HG02763 (cell line): ENCODE data around the gene SCUBE3.

ENCODE experiments used
- ATAC-seq: cut with Tn5 transposase; IDR thresholded peaks from one replicate; pipeline ENCODE4 v1.9.1; 2021; ENCODE audit warnings: mild to moderate bottlenecking, moderate library complexity; ENCODE audit not compliant: unreplicated experiment

The SCUBE3 gene

DNA sequence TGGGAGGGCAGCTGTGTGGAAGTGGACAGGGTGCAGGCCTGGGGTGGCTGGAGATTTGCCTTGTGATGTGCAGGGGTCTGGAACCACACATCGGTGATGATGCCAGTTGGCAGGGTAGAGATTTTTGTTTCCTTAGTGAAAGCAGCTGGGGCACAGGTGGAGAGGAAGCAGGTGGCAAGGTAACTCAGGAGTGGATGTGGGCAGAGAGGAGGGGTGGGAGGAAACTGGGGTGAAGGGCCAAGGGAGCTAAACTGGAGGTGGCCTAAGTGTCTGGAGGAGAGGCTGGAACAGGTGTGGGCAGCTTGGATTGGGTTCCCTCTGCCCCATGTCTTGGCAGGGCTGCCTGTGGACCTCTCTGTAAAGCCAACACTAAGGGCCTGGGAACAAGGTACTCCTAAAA lies 4.7 kb upstream of the SCUBE3 start:
- ATAC-seq, result no peak

DNA sequence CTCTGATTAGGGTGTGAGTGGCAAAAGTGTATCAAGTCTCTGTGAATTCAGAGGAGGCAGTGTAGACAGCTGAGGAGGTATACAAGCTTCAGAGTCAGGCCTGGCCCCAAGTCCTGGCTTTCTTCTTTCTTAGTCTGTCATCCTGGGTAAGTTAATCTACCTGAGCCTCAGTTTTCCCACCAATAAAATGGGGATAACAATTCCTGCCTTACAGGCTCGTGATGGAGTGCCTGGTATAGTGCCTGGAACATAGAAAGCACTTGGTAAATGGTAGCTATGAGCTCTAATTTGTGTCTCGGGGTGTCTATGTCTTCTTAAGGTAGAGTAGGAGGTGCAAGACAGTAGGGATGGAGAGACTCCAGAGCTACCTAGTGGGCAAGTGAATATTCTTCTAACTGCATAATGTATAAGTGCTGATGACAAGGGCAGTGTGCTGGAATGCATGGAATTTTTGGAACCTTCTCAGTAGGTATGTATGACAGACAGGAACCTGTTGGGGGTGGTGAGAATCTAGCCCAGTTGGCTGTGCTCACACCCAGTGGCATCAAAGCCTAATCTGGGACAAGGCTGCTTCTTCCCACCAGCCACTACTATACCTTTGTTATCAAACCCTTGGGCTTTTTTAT lies 4.0 kb upstream of the SCUBE3 start:
- no peak for ATAC-seq

DNA sequence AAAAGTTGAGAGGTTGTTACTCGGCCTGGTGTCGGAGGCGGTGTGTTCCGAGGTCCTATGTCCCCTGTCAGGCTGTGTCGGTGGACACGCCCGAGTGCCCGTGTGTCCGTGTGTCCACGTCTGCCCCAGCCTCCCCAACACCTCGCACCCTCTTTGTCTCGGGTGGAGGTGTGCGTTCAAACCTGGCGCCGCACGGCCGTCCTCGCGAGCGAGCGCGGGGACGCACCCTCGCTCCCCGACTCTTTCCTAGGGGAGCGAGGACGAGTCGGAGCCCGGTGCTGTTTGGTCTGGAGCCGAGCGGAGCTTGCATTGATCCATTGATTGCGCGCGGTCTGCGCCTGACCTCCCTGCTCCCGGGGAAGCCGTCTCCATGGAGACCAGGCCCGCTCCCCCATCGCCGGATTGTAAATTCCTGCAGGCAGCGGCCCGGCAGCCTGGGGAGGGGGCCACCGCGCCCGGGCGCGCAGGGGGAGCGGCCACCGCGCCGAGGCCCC lies 411 bp upstream of the SCUBE3 start:
- ATAC-seq, result no peak

DNA sequence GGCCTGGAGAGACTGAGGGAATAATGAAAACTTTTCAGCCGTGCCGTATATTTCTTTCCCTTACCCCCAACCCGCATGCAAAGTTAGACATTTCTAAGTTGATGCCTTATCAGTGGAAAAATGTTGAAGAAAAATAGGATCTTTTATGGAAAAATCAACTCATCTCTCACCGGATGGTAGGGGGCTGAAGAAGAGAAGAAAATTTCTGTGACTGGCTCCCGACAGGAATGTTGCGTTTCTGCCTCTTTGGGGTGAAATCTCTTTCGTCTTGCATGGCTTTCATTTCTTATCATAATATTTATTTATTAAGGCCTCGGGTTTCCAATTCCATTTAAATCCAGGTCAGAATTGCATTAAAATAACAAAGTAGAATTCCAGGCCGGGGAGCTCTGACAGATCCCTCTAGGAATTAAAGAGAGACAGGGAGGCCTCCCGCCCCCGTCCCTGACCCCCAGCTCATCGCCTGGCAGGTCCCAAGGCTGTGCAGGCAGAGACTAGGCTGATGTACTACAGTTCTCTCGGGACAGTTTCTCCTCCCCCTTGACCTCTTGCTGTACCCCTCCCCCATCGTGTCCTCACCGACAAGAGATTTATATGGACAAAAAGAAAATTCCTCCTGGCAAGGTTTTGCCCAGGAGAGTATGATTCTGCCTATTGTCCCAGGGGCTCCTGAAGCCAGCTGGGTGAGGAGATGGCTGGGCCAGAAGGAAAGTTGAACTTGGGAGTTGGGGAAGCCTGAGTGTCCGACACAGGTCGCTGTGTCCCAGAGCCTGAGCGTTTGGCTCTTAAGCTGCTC lies 1.3 kb downstream of the SCUBE3 start:
- ATAC-seq, result no peak

DNA sequence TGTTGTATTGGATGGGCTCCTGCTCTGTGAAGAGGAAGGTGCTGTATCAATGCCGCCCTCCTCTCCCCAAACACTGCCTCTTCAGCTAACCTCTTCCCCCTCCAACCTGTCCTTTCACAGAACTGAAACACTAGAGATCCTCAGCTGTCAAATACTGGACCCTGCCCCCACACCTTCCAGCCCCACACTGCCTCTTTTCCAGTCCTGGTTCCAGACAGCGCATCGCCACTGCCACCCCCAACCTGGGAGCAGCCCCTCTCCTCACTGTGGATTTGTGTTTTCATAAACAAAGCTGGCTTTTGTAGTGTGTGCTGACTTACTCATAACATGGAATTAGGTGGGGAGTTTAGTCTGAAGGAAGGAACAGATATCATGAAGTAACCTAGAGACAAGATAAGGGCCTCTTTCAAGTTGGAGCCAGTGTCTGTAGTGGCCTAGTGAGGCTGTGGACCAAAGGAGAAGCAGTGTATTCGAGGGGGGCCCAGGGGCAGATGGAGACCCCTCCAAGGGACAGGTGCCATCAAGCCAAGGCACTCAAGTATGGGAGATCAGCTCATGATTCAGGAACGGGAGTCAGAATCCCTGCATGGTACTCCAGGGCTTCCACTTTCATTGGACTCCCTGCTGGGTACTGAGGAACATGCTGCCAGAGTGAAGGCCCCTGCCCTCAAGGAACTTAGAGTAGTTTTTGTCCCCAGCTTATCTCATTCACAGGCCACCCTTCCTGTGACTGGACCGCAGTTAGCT lies 2.1 kb downstream of the SCUBE3 start:
- no peak for ATAC-seq

DNA sequence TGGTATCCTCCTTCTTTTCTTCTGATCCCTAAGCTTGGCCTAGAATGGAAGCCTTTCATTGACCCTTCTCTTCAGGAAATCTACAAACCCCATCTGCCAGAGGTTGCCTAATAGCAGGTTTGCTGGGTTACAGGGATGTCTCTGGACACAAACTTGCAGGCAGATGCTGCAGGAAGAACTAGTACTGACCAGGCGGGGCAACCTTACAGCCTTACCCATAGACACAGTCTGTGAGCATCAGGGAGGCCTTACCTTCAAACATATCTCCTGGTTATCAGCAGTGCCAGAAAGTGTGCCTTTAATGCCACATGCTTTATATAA lies 2.6 kb downstream of the SCUBE3 start:
- no peak for ATAC-seq

DNA sequence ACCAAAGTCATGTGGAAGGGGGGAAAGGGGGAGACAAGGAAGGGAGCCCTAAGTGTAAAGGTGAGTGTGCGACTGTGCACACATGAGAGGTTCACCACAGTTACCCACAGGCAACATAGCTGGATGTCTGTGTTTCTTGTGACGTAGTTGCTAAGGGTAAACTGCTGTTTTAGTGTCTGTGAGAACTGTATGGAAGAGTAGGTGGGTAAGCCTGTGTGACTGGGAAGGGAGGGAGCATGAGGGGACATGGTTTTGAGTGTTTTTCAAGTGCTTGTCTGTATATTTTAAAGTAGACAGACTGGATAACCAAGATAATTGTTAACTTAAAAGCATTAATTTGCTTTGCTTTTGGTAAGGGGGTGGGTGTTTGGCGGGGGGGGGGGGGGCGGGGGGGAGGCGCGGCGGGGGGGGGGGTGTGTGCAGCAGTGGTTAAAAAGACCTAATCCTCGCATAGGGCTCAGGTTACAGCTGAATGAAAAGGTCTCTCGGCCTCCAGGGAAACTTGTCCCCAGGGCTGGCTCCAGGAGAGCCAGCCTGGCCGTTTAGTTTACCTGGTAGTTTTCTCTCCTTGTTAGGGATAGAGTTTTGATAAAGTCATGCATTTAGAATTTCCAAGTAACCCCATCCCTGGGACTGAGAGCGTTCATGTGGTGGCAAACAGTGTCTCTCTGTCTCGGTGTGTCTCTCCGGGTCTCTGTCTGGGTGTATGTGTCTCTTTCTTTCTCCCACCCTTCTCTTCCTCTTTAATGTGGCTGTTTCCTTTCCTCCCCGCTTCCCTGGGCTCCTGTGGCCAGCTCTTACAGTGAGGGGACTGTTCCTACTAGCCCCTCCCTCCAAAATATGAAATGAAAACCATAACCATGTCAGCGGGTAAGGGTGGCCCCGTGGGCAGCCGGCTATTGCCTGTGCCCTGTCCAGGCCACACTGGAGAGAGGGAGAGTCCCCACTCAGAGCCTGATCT lies 3.4 kb downstream of the SCUBE3 start:
- no peak for ATAC-seq

DNA sequence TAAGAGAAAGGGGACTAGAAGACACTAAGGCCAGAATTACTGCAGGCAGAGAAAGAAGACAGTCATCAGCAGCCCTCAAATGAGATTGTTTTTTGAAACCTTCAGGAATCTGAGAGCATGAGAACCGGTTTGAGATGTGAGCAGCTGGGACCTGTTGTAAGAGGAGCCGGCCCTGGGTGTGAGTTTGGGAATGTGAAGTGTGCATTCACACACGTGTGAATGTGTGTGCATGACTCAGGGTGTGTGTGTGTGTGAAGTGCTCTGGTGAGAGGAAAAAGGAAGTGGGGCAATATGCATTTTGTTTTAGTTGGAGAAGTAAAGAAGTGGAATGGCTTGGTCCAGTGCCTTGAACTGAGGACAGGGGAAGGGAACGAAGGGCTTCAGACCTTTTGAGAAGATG lies 4.3 kb downstream of the SCUBE3 start:
- ATAC-seq, result no peak

DNA sequence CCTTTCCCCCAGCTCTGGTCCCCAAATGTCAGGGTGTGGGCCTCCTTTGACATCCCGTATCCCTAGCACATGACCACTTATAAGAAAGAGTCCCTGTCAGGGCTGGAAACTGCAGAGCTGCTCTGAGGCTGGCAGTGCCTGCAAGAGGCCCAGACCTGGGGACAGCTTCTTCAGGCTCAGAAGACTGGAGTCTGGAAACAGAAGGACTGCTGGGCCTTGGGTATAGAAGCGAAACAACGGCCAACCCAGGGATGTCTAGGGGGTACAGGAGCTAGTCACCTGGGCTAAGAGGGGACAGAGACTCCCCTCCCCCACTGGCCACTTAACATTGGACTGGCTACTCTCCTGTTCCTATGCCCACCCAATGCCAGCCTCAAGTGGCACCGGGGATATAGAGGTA lies 4.7 kb downstream of the SCUBE3 start:
- ATAC-seq, result no peak

DNA sequence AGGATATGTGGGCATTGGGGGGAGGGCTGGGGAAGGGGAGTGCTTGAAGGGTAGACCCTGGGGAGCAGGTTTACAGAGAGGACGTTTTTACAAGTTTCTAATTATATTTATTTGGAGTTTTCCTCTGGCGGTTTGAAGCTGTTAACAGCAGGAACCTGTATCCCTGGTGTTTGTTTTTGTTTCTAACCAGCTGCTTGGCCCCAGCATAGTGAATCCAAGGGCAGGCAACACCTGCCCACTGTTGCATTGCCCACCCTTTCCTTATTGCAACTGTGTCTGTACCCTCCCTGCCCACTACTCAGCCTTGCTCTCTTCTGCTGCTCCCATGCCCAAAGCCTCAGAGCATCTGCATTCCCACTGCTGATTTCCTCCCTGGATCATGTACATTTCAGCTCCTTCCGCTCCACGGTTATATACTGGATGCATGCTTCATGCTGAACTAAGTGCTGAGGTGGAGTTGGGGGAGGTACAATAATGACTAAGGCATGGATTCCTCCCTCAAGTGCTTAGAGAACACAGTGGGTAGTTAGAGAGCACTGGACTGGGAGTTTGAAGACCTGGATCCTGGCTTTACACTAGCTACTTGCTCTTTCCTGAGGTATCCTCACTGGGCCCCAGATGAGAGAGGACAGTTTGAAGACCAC lies 6.0 kb downstream of the SCUBE3 start:
- no peak for ATAC-seq

DNA sequence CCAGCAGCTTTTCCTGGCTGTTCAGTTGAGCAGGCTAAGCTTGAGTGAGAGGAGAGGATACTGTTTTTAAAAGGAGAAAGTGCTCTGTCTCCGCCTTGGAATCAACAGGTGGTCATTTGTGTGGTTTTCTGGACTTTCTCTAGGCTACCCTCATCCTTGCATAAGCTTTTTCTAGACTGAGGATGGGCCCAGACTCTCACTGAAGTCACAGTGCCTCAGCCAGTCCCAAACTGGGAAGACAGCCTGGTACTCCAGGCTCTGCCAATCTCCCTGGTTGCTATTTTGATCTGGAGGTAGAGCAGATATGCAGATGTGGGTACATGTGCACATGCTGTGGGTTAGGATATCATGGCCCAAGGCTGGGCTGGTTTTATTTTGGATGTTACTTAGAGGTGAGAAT lies 7.0 kb downstream of the SCUBE3 start:
- ATAC-seq, result no peak

DNA sequence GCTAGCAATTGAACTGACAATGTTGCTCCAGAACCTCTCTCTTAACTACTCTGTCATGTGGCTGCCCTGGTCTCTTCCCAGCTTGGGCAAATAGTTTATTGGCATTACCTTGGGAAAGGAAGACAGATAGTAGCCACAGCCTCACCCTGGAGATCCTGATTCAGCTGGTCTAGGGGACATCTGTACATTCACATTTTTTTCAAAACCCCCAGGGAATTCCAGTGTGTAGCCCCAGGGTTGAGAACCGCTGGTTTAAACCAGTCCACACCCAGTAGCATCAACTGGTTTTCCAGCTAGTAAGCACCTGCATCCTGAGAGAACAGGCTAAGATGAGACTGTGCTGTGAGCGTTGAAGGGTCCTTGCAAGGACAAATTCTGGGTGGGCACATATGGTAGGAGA lies 9.6 kb downstream of the SCUBE3 start:
- ATAC-seq, result no peak

DNA sequence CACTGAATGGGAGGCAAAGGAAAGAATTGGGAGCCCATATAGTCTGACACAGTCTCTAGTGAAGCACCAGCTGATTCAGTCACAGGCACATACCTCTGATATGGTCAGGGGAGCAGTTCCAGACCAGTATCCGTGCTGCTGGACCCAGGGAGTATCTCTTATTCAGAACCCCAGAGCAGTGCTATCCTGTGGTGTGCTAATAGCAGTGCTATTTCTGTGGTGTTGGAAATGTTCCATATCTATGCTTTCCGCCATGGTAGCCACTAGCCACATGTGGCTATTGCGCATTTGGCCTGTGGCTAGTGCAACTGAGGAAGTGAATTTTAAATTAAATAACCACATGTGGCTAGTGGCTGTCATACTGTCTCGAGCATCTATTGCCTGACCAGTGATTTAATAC lies 11.0 kb downstream of the SCUBE3 start:
- ATAC-seq, result no peak

DNA sequence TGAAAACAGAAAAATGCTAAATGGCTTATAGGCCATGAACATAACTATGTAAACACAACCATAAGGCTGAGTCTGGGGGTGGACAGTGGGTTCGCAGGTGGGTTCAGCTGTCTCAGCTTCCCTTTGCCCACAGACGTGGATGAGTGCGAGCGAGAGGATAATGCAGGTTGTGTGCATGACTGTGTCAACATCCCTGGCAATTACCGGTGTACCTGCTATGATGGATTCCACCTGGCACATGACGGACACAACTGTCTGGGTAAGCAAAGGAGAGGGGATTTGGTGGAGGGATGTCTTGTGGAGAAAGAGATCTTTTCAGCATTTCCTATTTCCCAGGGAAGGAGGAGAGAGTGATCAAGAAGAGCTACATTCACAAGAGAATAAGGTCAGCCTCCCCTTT lies 14.7 kb downstream of the SCUBE3 start:
- ATAC-seq, result no peak

DNA sequence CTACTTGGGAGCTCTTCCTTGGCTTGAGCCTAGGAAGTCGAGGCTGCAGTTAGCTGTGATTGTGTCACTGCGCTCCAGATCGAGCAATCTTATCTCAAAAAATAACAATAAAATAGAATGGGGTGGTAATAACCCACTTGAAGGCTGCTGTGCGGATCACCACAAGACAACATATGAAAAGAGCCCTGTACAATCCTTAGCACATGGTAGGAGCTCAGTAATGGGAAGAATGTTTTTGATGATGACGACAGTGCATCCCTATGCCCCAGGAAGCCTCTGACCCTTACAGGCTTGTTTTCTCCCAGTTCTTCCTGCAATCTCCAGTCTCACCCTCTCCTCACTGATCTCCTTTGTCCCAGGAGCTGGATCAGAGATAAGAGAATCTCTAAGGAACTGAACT lies 15.5 kb downstream of the SCUBE3 start:
- no peak for ATAC-seq

DNA sequence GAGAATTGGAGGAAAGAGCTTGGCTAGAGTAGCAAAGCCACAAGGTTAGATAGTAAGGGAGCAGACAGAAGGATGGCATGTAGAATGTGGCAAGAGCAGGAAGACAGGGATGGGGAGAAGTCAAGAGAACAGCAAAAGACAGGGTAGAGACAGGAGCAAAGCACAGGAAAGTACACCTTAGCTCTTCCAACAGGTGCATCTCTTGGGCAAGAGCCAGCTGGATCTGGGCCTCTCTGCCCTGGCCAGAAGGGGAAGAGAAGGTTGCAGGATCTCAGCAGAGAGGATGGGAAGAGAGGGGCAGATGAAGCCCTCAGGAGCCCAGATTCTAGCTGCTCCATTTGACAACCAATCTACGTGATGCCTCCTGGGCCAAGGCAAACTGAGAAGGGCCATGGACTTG lies 16.7 kb downstream of the SCUBE3 start:
- no peak for ATAC-seq

DNA sequence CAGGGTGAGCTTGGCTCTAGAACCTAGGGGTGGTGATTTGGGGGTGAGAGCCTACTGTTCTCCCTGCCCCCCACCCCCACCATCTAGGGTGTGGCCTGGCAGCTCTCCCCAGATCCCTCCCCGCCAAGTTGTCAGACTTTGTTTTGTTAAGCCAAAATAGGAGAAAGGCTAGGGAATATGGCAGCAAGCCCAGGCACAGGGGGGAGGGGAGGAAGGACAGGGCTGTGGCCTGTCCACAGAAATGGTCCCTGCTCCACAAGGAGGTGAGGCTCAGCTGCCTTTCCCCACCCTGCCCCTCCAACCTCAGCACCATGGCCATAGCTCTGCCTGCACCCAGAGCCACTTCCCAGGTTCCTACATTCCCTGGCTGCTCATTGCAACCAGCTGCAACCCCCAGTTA lies 17.2 kb downstream of the SCUBE3 start:
- no peak for ATAC-seq

DNA sequence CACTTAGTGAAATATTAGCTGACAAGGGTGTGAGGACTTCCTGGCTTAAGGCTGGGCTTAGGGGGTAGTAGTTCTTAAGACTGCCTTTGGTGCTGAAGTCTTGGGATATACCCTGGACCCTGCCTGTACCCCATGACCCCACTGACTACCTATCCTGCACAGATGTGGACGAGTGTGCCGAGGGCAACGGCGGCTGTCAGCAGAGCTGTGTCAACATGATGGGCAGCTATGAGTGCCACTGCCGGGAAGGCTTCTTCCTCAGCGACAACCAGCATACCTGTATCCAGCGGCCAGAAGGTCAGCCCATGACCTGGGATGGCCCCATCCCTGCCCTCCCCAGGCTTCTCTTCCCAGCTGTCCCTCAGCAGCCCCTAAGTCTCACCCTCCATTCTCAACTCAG lies 17.8 kb downstream of the SCUBE3 start:
- no peak for ATAC-seq

DNA sequence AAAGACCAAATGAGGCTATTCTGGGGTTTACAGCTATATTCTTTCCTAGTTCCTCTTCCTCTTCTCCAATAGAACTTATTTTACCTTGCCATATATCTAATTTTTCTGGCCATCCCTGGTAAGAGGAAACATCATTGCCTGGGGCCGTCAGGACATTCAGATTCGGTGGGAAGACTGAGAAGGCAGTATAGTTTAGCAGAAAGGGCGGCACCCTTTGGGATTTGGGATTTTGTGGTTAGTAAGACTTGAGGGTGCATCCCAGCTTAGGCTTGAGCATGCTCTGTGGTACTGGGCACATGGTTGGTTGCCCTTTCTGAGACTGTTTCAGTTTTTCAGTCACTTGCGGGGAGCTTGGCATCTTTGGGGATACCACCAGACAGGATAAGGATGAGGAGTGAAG lies 21.1 kb downstream of the SCUBE3 start:
- ATAC-seq, result no peak

DNA sequence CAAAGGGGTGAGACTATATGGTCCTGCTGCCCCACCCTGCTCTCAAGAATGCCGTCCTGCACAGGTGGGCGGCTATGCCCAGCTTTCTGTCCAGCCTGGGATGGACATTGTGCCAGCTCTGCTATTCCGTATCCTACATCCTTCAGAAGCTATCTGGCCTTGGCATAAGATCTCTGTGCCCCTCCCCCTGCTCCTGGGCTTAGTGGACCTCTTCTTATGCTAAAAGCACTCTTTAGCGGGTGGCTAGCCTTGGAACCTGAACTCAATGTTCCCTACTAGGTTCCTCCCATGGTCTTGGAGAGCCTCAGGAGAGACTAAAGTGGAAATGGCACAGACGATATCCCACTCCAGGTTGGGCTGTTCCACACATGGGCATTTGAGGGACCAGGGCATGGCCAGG lies 22.5 kb downstream of the SCUBE3 start:
- ATAC-seq, result no peak
